GM13976 (cell line): ENCODE results near the gene DNAH3.
"Not testable (repeated sequence)": the region's sequence is repeated elsewhere in the genome, so short reads cannot be mapped to it uniquely, and the experiment has no call there.

ENCODE experiments used
- DNase-seq: peaks from one replicate; pipeline ENCODE4 v3.0.0; 2012; ENCODE audit warnings: low spot score
- CTCF ChIP-seq: IDR thresholded peaks from 2 replicates; pipeline ENCODE4 v1.5.1; 2012; ENCODE audit warnings: borderline replicate concordance, mild to moderate bottlenecking; ENCODE audit not compliant: insufficient read depth; ENCODE audit errors: extremely low read depth, missing control alignments, control extremely low read depth
- in situ Hi-C: fragments of 300-500 bp; cut with MboI; formaldehyde crosslinking; loops from one replicate; pipeline ENCODE4 v1.12.0; 2022; ENCODE audit warnings: low sequenced_read_pairs, mixed read lengths, inconsistent platforms; ENCODE audit not compliant: unreplicated experiment

Gene DNAH3

DNA sequence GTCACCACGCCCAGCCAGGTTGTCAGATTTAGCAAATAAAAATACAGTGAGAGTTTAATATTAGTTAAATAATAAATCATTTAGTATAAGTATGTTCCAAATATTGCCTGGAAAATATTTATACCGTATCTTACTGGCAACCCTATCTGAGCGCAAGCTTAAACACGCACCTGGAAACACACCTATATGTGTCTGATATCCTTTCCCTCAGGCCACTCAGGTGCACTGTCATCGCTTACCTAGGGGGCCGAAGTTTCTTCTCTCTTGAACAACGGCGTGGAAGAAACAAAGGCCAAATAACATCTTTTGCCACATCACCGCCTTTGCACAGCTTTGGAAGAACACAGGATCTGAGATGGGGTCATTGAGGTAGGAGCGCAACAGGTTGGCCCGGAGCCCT is 196.1 kb downstream of the DNAH3 start:
- no peak for DNase-seq
- in situ Hi-C loops: no loop called here
- no peak for TF ChIP-seq CTCF

DNA sequence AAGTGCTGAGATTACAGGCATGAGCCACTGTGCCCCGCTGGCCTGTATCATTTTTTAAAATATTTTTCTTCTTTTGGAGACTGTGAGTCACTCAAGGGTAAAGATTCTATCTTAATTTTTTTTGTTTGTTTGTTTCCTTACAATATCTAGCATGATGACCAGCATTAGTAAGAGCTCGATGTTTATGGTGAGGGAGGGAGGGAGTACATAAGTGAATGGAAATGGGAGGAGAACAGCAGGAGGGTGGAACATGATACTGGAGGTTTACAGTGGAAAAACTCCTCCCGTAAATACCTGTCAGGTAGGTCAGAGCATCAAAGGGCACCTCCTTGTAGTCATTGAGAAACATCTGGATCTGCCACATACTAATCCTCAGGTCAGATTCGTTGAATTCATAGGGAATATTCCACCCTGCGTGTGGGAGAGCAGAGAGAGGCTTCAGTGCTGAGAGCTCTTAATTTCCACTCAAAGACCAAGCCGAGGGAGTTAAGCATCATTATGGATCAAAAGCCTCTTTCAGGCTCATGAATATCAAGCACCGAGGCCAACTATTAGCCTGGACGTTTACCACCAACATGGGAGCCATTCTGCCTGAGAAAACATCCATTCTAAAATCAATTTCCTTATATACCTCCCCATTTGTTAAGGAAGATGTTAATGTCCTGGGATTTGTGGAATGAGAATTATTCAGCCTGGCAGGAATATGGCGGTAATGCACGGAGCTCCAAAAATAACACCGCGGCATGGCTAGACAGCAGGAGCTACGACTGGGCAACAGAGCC is 198.3 kb downstream of the DNAH3 start:
- in situ Hi-C loops: no loop called here
- DNase-seq: no peak
- no peak for TF ChIP-seq CTCF

DNA sequence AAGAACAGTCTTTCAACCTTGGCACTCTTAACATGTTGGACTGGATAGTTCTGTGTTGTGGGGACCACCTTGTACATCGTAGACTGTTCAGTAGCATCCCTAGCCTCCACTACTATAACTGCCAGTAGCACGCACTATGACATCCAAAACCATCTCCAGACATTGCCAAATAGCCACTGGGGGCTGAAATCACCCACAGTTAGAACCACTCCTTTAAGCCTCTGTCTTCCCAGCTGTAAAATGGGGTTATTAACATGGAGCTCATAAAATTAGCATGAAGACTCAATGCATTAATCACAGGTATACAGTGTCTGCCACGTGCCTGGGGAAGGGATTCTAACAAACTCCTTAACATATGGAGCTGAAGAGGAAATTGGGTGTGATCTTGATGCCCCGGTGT is 200.4 kb downstream of the DNAH3 start:
- DNase-seq: no peak
- in situ Hi-C loops: no loop called here
- TF ChIP-seq CTCF: no peak

DNA sequence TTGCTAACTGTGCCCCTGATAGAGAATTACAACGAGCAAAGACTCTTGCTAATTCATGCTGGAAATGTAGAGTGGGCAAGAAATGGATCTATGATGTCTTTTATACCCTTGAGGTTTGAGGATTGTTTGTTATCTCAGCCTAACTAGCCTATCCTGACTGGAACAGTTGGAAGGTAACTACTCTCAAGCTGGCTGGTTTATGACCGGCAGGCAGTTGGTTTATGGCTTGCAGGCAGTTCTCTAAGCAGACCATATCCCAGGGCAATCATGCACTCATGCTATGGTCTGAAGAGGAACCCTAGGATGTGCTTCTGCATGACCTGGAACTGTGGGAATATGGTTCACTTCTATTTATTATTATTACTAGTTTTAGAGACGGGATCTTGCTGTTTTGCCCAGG is 201.0 kb downstream of the DNAH3 start:
- TF ChIP-seq CTCF: no peak
- in situ Hi-C loops: no loop called here

DNA sequence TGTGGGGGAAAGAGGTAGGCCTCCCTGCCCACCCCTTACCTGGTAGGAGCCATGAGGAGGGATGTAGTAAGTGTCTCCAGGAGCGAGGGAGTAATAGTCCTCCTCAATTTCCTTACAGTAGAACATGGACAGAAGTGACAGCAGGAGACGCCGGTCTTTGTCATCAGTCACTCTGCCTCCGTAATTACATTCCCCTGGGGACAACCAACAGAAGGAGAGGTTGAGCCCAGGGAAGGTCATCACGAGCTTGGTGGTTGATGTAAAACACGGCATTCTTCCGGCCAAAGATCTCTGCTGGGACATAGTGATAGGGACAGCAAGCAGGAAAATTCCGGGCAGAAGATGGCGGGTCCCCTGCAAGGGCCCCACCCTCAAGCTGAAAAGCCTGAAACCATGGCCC is 202.2 kb downstream of the DNAH3 start:
- no peak for DNase-seq
- in situ Hi-C loops: no loop called here
- no peak for TF ChIP-seq CTCF

More for the DNA sequence above, 201.0 kb downstream of the DNAH3 start:
- no peak for DNase-seq

DNA sequence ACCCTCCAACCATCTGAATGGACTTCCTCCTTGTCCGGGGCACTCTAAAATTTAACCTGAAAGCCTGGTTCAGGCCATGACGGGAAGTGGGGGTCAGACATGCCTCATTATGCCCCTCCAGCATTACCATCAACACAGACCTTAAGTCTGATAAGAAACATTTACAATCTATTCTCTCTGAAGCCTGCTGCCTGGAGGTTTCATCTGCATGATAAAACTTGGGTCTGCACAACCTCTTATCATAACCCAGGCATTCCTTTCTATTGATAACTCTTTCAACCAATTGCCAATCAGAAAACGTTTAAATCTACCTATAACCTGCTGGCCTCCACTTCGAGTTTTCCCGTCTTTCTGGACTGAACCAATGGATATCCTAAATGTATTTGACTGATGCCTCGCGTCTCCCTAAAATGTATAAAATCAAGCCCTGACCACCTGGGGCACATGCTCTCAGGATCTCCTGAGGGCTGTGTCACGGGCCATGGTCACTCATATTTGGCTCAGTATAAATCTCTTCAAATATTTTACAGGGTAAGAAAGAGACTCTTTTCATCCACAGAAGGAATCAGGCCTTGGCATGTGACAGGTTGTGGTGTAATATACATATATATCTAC is 204.5 kb downstream of the DNAH3 start:
- TF ChIP-seq CTCF: no peak
- DNase-seq: no peak
- in situ Hi-C loops: no loop called here

DNA sequence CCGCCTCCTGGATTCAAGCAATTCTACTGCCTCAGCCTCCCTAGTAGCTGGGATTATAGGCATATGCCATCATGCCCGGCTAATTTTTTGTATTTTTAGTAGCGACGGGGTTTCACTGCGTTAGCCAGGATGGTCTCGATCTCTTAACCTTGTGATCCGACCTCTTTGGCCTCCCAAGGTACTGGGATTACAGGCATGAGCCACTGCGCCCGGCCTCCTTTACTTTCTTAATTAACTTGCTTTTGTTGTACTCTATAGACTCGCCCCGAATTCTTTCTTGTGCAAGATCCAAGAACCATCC is 205.1 kb downstream of the DNAH3 start:
- in situ Hi-C loops: not testable (repeated sequence)

More for the DNA sequence above, 205.1 kb downstream of the DNAH3 start:
- not testable (repeated sequence) for DNase-seq
